Measurements from ENCODE around the gene HIVEP3.

The HIVEP3 gene

DNA sequence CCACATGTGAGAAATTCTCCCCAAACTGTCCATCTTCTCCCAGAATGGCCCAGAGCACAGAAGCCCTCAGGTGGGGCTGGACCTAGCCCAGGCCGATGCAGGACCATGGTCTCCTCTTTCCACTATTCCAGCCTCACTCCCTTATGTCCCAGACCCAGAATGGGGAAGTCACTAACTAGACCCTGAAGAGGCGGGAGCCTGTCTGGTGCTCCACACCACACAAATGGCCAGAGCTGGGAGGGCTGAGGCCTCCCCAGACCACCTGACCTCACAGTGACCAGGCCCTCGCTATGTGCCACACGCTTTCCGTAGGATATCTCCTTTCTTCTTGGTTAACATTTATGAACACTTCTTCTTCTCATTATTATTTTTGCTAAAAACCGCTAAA is 379.3 kb downstream of the HIVEP3 start:
- no peak for DNase-seq

DNA sequence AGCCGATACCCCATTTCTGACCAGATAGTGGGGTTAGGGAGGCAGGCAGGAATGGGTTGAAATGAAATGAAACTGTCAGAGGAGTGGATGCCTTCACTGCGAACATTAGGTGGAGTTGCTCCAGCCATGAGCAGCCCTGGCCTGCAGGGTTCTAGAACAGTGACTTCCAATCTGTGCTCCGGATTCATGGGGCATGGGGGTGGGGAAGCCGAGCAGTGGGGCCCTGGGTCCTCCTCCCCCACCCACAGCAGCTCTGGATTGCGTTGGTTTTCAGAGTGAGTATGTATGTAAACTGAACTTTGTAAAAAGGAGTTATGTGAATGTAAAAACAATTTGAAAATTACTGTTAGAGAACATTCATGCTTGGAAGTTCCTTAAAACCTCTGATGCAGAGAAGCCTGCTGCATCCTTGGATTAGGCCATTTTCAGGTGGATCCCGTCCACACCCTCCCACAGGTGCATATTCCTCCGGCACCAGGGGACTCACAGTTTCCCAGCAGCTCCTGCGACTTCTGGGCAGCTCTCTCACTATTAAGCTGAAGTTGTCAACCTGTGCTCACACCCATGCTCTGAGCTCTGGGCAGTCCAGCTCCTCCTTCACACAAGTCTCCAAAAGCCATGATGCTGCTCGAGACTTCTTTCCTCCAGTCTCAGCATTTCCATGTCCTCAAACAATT is 379.8 kb downstream of the HIVEP3 start:
- DNase-seq, result no peak

DNA sequence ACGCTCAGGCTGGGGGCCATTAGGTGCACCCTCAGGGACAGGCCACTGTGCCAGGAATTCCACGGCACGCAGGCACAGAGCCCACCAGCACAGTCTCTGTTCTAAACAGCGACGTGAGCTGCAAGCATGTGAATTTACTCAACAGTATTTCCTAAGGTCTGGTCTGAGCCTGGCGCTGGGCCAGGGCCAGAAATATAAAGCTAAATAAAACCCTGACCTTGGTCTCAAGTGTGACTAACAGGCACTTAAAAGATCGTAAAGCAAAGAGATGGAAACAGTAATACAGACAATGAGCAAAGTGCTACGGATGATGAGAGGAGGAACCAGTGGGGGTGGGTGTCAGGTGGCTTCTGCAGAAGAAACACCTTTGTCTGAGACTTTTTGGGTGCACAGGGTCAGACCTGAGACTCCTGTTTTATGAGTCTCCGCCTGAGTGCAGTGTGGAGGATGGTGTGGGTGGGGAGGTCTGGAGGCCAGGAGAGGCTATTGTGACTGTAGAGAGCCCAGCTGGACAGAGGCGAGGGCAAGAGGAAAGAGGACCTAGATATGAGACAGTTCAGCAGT is 380.9 kb downstream of the HIVEP3 start:
- DNase-seq, result peak; percentile 100

DNA sequence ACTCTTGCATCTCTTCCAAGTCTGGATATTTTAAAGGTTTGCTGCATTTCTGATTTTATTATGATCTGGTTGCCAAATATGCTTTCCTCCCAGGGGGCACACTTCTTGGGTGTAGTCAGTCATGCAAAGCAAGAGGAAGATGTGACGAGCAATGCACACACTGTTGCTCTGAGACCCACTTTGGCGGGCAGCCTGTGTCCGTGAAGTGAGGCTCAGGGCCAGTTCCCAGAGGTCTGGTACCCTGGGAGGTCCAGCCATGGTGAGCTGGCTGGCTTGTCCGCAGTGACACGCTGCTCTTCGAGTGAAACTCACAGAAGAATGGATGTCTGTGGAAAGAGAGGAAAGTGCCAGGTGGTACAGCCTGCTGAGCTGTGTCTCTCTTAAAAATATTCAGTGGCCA is 381.5 kb downstream of the HIVEP3 start:
- DNase-seq, result peak; percentile 82

DNA sequence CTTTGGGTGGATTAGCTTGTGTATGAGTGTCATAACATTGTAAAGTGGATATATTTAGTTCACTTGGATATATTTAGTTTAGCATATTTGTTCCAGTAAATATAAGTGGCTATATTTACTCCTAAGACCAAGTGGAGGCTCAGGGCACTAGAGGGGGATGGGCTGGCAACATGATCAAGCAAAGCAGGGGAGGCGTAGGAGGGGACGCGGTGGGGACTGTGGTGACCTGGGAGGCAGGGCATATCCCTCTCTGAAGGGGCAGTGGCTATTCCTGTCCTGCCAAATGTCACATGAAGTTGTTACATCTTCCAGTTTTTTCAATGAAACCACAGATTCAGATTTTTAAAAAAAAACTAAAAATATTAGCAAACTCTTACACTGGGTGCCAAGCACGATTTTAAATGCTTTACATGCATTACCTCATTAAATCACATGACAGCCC is 382.3 kb downstream of the HIVEP3 start:
- no peak for DNase-seq

DNA sequence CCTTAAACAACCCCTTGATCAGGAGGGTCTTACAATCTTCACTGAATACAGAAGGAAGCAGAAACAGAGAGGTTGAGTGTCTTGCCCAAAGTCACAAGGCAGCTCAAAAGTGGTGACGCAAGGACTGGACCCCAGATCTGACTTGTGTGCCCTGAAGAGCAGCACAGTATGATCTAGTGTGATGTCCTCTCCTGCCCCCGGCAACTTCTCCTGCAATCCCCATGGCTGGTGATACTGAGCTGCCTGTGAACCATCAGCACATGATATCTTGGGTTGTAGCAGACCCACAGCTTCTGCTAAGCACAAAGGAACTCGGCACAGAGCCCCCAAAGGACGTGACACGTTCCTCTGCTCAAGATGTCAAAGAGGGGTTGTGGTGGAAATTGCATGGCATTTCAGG is 383.0 kb downstream of the HIVEP3 start:
- no peak for DNase-seq

DNA sequence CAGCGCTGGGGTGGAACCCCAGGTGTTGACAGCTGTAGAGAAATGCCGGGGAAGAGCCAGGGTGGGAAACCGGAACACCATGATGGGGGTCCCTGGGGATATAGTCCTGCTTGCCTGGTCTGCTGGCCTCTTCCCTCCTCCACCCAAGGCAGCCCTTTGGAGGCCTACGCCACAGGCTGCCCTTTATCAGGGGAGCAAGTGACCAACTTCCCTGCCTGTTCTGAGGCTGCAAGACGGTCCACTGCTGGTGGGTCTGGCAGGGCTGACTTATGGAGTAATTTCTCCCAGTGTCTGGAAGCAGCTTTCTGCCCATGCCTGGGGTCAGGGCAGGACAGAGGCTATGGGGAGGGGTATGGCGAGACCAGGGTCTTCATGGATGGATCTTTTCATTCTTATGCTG is 383.4 kb downstream of the HIVEP3 start:
- DNase-seq, result no peak

DNA sequence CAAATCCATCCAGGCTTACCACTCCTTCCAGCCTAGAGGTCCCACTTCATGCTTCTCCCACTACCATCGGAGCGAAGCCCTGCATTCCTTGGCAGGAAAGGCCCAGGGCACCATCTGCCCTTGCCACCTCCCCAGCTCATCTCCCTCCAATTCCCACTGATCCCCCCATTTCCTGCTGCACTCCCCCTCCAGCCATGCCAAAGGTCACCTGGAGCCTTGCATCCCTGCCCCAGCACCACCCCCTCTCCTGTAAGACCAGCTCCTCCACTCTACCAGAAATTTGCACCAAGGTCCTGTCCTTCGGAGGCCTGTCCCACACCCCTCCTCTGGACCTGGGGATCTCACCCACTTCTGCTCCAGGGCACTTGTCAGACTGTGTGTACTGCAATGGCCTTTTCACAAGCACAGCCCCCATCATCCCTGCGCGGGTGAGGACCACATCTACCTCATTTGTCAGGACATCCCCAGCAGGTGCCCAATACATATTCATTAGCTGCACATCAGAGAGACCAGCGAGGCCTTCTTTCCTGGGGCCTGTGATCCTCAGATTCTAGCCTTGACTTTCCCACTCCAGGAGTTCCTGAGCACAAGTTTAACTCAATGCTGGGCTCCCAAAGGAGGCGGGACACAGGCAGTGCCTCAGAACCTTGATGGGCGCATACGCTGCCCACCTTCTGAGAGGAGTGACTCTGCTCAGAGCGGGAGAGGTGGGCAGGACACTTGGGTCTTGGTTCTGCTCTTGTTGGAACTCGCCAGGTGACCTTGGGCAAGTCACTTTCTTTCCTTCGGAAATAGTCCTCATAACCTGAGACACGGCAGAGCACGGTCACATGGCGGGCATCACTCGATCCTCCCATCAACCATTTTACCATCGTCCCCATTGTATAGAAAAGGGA is 384.3 kb downstream of the HIVEP3 start:
- no peak for DNase-seq

DNA sequence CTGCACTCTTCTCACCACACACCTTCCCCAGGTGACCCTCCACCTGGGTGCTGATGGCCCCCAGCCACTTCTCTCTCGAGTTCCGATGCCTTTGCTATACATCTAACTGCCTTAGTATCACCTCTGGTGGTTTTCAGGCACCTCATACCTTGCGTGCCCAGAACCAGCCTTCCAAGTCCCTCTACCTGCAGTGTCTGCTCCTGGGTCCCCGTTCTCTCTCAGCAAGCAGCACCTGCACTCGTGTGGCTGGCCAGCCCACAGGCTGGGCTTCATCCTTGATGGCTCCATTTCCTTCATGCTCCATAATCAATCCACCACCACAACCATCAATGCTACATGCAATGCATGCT is 385.0 kb downstream of the HIVEP3 start:
- DNase-seq, result no peak

DNA sequence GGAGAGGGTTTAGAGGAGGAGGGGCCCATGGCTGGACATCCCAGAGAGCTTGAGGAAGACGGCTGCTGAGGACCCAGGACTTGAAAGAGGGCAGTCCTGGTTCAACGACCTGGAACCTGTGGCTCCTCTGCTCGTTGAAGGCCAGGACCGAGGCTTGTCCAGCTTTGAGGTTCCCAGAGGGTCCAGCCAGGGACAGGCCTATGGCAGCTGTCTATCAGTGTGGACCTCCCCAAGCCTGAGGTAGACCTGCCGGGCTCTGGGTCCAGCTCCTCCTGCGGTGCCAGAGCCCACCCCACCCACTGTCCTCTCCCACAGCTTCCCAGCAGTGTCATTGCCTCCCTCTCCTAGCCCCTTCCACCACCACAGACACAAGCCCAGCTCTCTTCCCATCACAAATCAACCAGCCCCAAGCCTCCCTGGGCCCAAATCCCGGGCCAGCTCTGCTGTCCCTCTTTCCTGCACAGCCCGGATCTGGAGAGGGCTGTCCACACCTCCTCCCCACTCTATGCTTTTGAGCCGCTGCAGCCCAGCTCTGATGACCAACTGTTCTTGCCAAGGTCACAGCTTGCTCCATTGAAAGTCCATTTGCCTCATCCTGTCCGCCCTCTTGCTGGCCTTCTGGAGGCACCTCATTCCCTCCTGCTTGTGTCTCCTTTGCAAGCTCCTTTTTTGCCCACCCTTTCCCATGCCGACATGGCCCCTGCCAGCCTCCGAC is 385.5 kb downstream of the HIVEP3 start:
- DNase-seq, result no peak

DNA sequence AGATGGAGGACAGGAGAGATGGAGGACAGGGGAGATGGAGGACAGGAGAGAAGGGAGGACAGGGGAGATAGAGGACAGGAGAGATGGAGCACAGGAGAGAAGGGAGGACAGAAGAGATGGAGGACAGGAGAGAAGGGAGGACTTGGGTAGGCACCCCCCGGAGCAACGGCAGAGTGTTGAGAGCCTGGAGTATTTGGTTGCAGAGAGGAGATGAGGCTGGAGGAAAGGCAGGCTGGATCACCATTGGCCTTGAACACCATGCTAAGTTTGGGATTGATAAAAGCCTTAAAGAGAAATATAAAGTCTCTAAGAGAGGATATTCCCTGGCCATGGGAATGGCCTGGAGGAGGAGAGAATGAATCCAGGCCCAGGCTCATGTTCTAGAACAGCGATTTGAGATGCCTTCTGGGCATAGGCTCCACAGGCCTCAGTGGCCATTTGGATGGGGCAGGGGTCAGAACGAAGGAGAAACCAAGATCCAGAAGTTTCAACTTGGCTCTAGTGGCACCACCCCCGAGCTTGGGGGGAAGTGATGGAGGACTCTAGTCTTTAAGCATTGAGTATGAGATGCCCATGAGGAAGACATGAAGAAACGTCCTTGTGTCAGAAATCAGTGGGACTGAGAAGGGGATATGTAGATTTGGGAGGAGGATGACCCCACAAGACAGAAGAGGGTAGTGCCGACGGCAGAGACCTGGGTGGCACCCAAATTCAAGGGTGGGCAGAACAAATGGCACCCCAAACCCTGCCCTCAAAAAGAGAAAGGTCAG is 386.3 kb downstream of the HIVEP3 start:
- DNase-seq, result no peak

DNA sequence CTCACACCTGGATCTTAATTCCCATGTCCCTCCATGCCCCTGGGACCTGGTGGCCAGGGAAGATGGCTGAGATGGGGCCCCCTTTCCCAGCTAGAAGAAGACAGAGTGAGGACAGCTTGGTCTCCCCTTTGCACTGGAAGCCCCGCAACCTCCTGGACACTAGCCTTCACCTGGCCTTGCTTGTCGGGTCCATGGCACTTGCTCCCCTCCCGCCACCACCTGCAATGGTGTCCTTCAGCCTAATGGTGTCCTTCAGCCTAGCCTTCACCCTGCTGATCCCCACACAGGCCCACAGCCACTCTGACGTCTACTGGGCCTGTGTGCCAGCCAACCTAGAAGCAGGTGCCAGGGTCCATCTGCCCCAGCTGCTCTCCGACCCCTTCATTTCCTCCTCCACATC is 388.3 kb downstream of the HIVEP3 start:
- DNase-seq, result no peak

DNA sequence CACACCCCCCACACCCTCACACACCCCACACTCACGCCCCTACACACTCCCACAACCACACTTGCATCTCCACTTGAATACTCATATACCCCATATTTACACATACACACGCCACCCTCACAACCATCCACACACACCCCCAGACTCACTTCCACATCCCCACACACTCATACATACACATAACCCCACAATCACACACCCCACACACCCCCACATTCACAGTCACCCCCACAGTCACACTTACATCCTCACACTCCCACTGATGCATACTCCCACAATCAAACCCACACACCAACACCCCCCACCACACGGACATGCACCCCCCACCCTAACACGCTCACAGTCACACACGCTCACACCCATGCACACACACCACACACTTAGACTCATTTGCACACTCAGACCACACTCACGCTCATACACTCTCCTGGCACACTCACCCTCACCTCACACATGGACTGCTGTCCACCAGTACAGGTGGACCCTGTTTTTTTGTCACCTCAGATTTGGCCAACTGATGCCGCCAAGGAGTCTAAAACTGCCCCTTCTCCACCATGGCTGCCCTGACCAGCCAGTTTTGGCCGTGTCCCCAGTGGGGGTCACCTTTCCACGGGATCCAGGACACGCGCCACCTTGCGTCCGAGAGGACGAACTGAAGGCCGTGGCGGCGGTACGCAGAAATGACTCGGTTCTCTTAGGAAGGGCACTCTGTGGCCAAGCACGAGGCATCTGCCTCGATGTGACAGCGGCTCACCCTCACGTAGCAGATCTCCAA is 388.9 kb downstream of the HIVEP3 start:
- no peak for DNase-seq

DNA sequence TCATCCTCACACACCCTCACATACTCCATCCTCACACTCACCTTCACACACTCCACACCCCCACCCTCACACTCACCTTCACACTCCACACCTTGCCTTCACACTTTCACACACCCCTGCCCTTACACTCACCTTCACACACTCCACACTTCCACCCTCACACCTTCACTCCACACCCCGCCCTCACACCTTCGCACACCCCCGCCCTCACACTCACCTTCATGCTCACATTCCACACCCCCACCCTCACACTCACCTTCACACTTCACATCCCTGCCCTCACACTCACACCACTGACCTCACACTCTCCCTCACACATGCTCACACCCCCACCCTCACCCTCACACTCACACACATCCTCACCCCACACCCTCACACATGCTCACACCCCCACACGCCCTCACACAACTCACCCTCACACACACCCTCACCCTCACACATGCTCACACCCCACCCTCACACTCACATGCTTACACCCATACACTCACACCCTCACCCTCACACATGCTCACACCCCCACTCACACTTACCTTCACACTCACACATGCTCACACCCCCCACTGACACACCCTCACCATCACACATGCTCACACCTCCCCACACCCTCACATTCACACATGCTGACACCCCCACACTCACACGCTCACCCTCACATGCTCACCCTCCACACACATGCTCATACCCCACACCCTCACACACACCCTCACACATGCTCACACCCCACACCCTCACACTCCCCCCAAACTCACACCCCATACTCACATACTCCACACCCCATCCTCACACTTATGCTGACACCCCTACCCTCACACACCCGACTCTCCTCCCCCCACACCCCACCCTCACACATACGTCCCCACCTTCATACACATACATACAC is 389.8 kb downstream of the HIVEP3 start:
- DNase-seq, result no peak

DNA sequence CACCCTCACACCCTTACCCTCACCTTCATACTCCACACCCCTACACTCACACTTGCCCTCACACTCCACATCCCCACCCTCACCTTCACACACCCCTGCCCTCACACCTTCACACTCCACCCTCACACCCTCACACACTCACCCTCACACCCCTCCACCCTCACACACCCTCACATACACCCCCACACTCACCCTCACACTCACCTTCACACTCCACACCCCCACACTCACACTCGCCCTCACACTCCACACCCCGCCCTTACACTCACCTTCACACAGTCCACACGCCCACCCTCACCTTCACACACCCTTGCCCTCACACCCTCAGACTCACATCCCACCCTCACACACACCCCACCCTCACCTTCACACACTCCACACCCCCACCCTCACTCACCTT is 390.6 kb downstream of the HIVEP3 start:
- no peak for DNase-seq

DNA sequence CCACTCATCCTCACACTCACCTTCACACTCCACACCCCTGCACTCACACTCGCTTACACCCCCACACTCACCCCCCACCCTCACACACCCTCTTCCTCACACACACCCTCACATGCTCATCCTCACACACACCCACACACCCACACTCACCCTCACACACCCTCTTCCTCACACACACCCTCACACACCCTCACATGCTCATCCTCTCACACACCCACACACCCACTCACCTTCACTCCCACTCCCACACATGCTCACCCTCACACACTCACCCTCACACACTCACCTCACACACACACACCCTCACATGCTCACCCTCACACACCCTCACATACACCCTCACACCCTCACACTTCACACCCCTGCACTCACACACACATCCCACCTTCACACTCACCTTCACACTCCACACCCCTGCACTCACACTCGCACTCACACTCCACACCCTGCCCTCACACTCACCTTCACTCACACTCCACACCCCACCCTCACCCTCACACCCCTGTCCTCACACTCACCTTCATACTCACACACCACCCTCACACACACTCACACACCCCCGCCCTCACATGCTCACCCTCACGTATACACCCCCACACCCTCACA is 391.7 kb downstream of the HIVEP3 start:
- DNase-seq, result no peak

DNA sequence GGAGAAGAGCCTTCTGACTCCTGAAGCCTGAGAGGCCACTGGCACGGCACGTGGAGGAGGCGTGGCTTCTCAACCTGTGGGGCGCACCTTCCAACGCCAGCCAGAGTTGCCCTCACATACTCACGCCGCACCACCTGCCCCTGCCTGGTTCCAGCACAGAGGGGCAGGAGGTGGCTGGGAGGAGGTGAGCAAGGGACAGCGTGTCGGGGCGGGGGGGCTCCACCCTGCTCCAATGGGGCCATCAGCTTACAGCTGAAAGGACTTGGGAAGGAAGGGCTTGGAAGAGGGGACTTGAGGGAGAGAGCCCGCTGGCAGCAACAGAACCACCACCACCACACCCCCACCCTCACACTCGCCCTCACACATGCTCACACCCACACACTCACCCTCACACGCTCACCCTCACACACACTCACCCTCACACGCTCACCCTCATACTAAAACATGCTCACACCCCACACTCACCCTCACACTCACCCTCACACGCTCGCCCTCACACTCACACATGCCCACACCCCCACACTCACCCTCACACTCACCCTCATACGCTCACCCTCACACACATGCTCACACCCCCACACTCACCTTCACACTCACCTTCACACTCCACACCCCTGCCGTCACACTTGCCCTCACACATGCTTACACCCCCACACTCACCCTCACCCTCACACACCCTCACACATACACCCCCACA is 392.7 kb downstream of the HIVEP3 start:
- DNase-seq, result peak; percentile 54

DNA sequence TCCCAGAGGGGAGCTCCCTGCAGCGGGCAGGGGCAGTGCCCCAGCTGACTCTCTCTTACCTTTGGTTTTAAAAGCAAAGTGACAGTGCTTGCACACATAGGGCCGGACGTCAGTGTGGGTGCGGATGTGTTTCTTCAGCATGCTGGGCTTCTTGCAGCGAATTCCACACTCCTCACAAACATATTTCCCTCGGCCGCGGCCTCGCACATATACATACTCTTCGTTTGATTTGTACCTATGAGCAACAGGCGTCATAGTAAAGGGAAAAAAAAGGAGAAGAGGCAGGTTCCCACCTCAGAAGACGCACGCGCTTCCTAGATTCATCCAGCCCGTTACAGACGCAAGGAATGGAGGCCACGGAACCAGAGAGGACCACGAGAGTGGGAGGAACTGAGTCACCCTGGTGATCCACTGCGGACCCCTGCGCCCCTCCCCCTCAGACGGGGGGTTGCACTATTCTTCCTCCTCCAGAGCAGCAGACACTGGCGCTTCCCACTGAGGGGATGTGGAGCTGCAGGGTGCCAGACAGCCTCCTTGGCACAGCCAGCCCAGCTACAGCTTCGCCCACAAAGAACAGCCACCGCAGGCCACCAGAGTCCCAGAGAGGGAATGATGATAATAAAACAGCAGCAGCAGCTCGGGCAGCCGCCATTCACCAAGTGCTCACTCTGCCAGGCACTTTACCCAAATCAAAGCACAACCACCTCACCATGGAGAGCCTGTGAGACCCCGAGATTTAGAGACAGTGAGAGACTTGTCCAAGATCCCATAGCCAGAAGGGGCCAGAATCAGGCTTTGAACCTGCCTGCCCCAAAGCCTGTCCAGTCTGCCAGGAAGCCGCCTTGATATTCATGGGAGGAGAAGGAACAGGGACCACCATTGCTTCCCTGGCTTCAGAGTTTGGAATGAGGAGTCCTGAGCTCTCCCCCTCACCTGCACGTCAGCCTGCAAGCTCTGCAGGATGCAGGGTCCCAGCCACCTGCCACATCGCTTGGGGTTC is 393.7 kb downstream of the HIVEP3 start:
- no peak for DNase-seq
